PC-3 (cell line): ENCODE measurements around the gene C3. TPM values are rescaled to one million over a fixed set of nuclear protein-coding genes. Genes with fewer than 3 reads are reported as not detected.

Experiments used
- ATAC-seq: fragments of 200-7000 bp; cut with Tn5 transposase; 2 replicates; pipeline ENCODE4 v1.9.1; 2020; ENCODE audit warnings: mild to moderate bottlenecking, moderate library complexity
- BruUV-seq: library from RNA; stranded (reverse); fragments of 400-500 nt; replicated peaks from 2 replicates; lab custom pipeline; 2021; lab: Mats Ljungman, UMichigan
- CTCF ChIA-PET: fragments of 300-600 bp; sonication (Branson Sonifier 250); formaldehyde crosslinking; loops from one replicate; lab custom pipeline; 2022; ENCODE audit warnings: antibody characterized with exemption; lab: Charles Lee
- POLR2A ChIA-PET: fragments of 300-600 bp; sonication (Branson Sonifier 250); formaldehyde crosslinking; loops from one replicate; lab custom pipeline; 2022; ENCODE audit warnings: antibody characterized with exemption; ENCODE audit not compliant: unreplicated experiment; lab: Charles Lee
- DNase-seq: peaks from one replicate; pipeline ENCODE4 v3.0.0-alpha.2; 2015
- H2AFZ ChIP-seq: fragments of 300-600 bp; sonication (generic); 2 replicates; pipeline ENCODE4 v1.6.0; 2016; ENCODE audit warnings: antibody characterized with exemption, low read length
- H3F3A ChIP-seq: fragments of 300-600 bp; sonication (generic); one replicate; pipeline ENCODE4 v1.6.0; 2017; ENCODE audit warnings: antibody characterized with exemption, low read length, control low read depth, mild to moderate bottlenecking; ENCODE audit not compliant: unreplicated experiment
- H3K27ac ChIP-seq: fragments of 300-600 bp; sonication (generic); 2 replicates; pipeline ENCODE4 v1.5.1; 2016; ENCODE audit warnings: mild to moderate bottlenecking, low read length
- H3K27me3 ChIP-seq: fragments of 300-600 bp; sonication (generic); 2 replicates; pipeline ENCODE4 v1.6.1; 2016; ENCODE audit warnings: low read length, mixed read lengths
- H3K36me3 ChIP-seq: fragments of 300-600 bp; sonication (generic); 2 replicates; pipeline ENCODE4 v1.6.1; 2016; ENCODE audit warnings: low read depth, mixed run types, low read length, mixed read lengths
- H3K4me1 ChIP-seq: fragments of 300-600 bp; sonication (generic); 2 replicates; pipeline ENCODE4 v1.5.1; 2016; ENCODE audit warnings: low read length; ENCODE audit not compliant: insufficient read depth
- H3K4me2 ChIP-seq: fragments of 300-600 bp; sonication (generic); 2 replicates; pipeline ENCODE4 v1.6.0; 2016; ENCODE audit warnings: low read length
- H3K4me3 ChIP-seq: fragments of 300-600 bp; sonication (generic); 2 replicates; pipeline ENCODE4 v1.5.1; 2016; ENCODE audit warnings: mild to moderate bottlenecking, low read length, mixed read lengths
- H3K79me2 ChIP-seq: fragments of 300-600 bp; sonication (generic); 2 replicates; pipeline ENCODE4 v1.6.1; 2017; ENCODE audit warnings: low read length, mixed read lengths
- H3K9ac ChIP-seq: fragments of 300-600 bp; sonication (generic); 2 replicates; pipeline ENCODE4 v1.6.0; 2016; ENCODE audit warnings: mild to moderate bottlenecking, low read length
- H3K9me2 ChIP-seq: fragments of 300-600 bp; sonication (generic); replicated peaks from 2 replicates; pipeline ENCODE4 v1.6.1; 2016; ENCODE audit warnings: mixed run types, low read length, mixed read lengths
- H3K9me3 ChIP-seq: fragments of 300-600 bp; sonication (generic); 2 replicates; pipeline ENCODE4 v1.6.1; 2016; ENCODE audit warnings: low read length, mixed read lengths
- H4K20me1 ChIP-seq: fragments of 300-600 bp; sonication (generic); 2 replicates; pipeline ENCODE4 v1.6.1; 2016; ENCODE audit warnings: low read length, mixed read lengths
- CTCF ChIP-seq: fragments of 300-600 bp; sonication (generic); conservative IDR thresholded peaks from 2 replicates; pipeline ENCODE4 v1.5.1; 2017; ENCODE audit warnings: antibody characterized with exemption, low read depth, mild to moderate bottlenecking, low read length
- EZH2 ChIP-seq: fragments of 300-600 bp; sonication (generic); IDR thresholded peaks from one replicate; pipeline ENCODE4 v1.6.1; 2017; ENCODE audit warnings: antibody characterized with exemption, mild to moderate bottlenecking, low read length; ENCODE audit not compliant: unreplicated experiment
- EZH2phosphoT487 ChIP-seq: fragments of 300-600 bp; sonication (generic); IDR thresholded peaks from 2 replicates; pipeline ENCODE4 v1.6.1; 2018; ENCODE audit warnings: mild to moderate bottlenecking, antibody characterized with exemption, low read length, borderline replicate concordance
- intact Hi-C: fragments of 100-400 bp; cut with micrococcal nuclease; formaldehyde crosslinking; loops from 2 replicates; pipeline ENCODE4 v1.9.0; 2023
- total RNA-seq: library from RNA; depleted of rRNA; stranded (reverse); fragments of >200 nt; gene quantifications from 2 replicates; pipeline ENCODE4 v1.2.3, GENCODE V29; 2014

The C3 gene
- total RNA-seq, 1 experiment from 2014 or later: 13.3 TPM

DNA sequence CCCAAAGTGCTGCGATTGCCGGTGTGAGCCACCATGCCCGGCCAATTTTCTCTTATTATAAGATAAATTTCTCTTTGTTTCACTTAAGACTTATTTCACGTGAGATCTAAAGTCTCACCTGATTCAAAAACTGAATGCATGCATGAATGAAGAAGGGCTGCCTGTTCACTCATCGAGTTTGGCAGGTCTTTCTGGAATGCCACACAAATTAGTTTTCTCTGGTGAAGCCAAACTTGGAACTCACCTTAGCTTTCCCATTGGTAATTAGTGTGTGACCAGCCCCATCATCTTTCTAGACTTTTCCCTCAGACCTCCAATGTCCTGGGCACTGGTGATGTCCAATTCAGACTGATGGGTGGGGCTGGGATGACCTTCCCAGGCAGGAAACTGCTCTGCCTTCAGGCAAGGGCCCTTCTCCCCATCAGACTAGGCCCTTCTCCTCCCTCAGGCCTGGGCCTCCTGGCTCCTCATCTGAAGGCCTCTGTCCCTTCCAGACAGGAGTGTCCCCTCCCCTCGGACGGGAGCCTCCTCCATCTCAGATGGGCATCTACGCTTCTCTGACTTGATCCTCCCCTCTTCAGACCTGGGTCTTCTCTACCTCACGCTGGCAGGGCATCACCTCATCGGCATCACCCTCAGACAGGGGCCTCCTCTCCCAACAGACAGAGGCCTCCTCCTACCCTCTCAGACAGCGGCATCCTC, 14.4 kb downstream of the C3 start:
- no peak overlapping the region for H2AFZ ChIP-seq
- no TSS peak for BruUV-seq
- H3K27ac ChIP-seq: no peak overlapping the region
- CTCF ChIA-PET: no interaction called here
- H3K4me1 ChIP-seq: no peaks in the 10 kb centered on the region
- H3K27me3 ChIP-seq: peaks cover 19% of the 10 kb centered on the region
- H3K9me3 ChIP-seq: no peaks in the 10 kb centered on the region
- H3K36me3 ChIP-seq: no peaks in the 10 kb centered on the region
- ATAC-seq: no peak; the same call in 1 of the 2 replicates
- TF ChIP-seq EZH2: no peak
- no peak for TF ChIP-seq EZH2phosphoT487
- TF ChIP-seq CTCF: no peak
- no peaks in the 10 kb centered on the region for H3K9me2 ChIP-seq
- no peaks in the 10 kb centered on the region for H3F3A ChIP-seq
- no peak overlapping the region for H3K9ac ChIP-seq
- no peaks in the 10 kb centered on the region for H3K79me2 ChIP-seq
- no peak for DNase-seq
- POLR2A ChIA-PET: no interaction called here
- no peaks in the 10 kb centered on the region for H4K20me1 ChIP-seq
- H3K4me2 ChIP-seq: no peak overlapping the region
- H3K4me3 ChIP-seq: no peak overlapping the region
- intact Hi-C loops: no loop called here

- DNase-seq (no peak), ATAC-seq (no peak)
- Histone ChIP-seq H3K27ac (no peak overlapping the region), H3K36me3 (no peaks in the 10 kb centered on the region), H3K79me2 (no peaks in the 10 kb centered on the region), H3K27me3 (no peaks in the 10 kb centered on the region), H3K4me3 (no peak overlapping the region), H3K9ac (no peak overlapping the region), H4K20me1 (no peaks in the 10 kb centered on the region), H3K4me1 (no peaks in the 10 kb centered on the region), H3F3A (no peaks in the 10 kb centered on the region), H3K4me2 (no peak overlapping the region), H3K9me3 (no peaks in the 10 kb centered on the region), H3K9me2 (no peaks in the 10 kb centered on the region), H2AFZ (no peak overlapping the region)
- intact Hi-C loops: no loop called here
- no TSS peak for BruUV-seq
- ChIA-PET POLR2A (interaction anchor here (0.8 kb wide), 1 partner anchor 21 kb away, joined by 4 read pairs; no protein-coding TSS in a partner anchor), CTCF (no interaction called here)
- TF ChIP-seq CTCF: no peak
- TF ChIP-seq EZH2: no peak
- no peak for TF ChIP-seq EZH2phosphoT487
Observed at GRCh38 chr19:6700586-6701316, 19.7 kb downstream of the C3 start.

GRCh38 chr19:6699935-6700334, 20.5 kb downstream of the C3 start:
- Histone ChIP-seq H4K20me1 (no peaks in the 10 kb centered on the region), H3K9me3 (no peaks in the 10 kb centered on the region), H2AFZ (no peak overlapping the region), H3K9ac (no peak overlapping the region), H3K4me3 (no peak overlapping the region), H3K4me2 (no peak overlapping the region), H3K27me3 (no peaks in the 10 kb centered on the region), H3K27ac (no peak overlapping the region), H3K79me2 (no peaks in the 10 kb centered on the region), H3K4me1 (no peaks in the 10 kb centered on the region), H3K36me3 (no peaks in the 10 kb centered on the region), H3F3A (no peaks in the 10 kb centered on the region), H3K9me2 (no peaks in the 10 kb centered on the region)
- no peak for DNase-seq
- no TSS peak for BruUV-seq
- ChIA-PET POLR2A (no interaction called here), CTCF (no interaction called here)
- TF ChIP-seq EZH2phosphoT487 (no peak), EZH2 (no peak), CTCF (no peak)
- intact Hi-C loops: no loop called here
- ATAC-seq: no peak
